GM12878 (cell line): ENCODE data around the gene ADGRV1. TPM values are rescaled to one million over a fixed set of nuclear protein-coding genes. Genes with fewer than 3 reads are reported as not detected.

Experiments used
- ATAC-seq: fragments of 200-7000 bp; cut with Tn5 transposase; 3 replicates; pipeline ENCODE4 v1.9.1; 2020; ENCODE audit warnings: mild to moderate bottlenecking, moderate library complexity
- BruUV-seq: library from RNA; stranded (reverse); fragments of 400-500 nt; replicated peaks from 2 replicates; lab custom pipeline; 2021; lab: Mats Ljungman, UMichigan
- CTCF ChIA-PET: fragments of 300-600 bp; sonication (Branson Sonifier 250); formaldehyde crosslinking; extraction: SDS; loops from one replicate; lab custom pipeline; 2021; ENCODE audit warnings: inconsistent platforms; lab: Yijun Ruan, JAX
- POLR2A ChIA-PET: fragments of 350-600 bp; formaldehyde crosslinking; extraction: SDS; loops from one replicate; lab custom pipeline; 2021; ENCODE audit warnings: inconsistent platforms; lab: Charles Lee
- RAD21 ChIA-PET: fragments of 300-600 bp; sonication (Branson Sonifier 250); formaldehyde crosslinking; loops from one replicate; lab custom pipeline; 2023; ENCODE audit warnings: antibody characterized with exemption; ENCODE audit not compliant: unreplicated experiment; lab: Charles Lee
- SMC1A ChIA-PET: fragments of 300-600 bp; sonication (Branson Sonifier 250); formaldehyde crosslinking; loops from one replicate; lab custom pipeline; 2023; ENCODE audit not compliant: unreplicated experiment, uncharacterized antibody; lab: Charles Lee
- DNase-seq: peaks from one replicate; pipeline ENCODE4 v3.0.0-alpha.2; 2011; ENCODE audit warnings: low read depth, low spot score
- FAIRE-seq: peaks from 3 replicates; lab custom pipeline; 2011; peaks lifted over from hg19 to GRCh38; lab: Jason Lieb, UNC
- H2AFZ ChIP-seq: 2 replicates; pipeline ENCODE4 v1.6.0; 2011; ENCODE audit warnings: low read depth, low read length, control low read depth; ENCODE audit not compliant: control insufficient read depth
- H3K27ac ChIP-seq: 2 replicates; pipeline ENCODE4 v1.5.1; 2011; ENCODE audit warnings: control low read depth; ENCODE audit not compliant: control insufficient read depth, insufficient read depth
- H3K27me3 ChIP-seq, 2 experiments: replicated peaks in 1 of 2; 2 replicates each; pipeline versions ENCODE4 v1.6.0 to v1.6.1; 2011; ENCODE audit warnings: low read length in 1 of 2; ENCODE audit not compliant: control insufficient read depth in 2 of 2, insufficient read depth in 2 of 2
- H3K36me3 ChIP-seq, 2 experiments: 2 replicates each; pipeline ENCODE4 v1.5.1; 2011; ENCODE audit warnings: low read length in 1 of 2; ENCODE audit not compliant: control insufficient read depth in 2 of 2, insufficient read depth in 2 of 2
- H3K4me1 ChIP-seq: 2 replicates; pipeline ENCODE4 v1.6.1; 2011; ENCODE audit warnings: mild to moderate bottlenecking, low read length, moderate library complexity, mixed read lengths; ENCODE audit not compliant: control insufficient read depth, insufficient read depth
- H3K4me2 ChIP-seq: 2 replicates; pipeline ENCODE4 v1.6.0; 2011; ENCODE audit warnings: control low read depth; ENCODE audit not compliant: control insufficient read depth, insufficient read depth
- H3K4me3 ChIP-seq: fragments of 200-600 bp; sonication (generic); 2 replicates; pipeline ENCODE4 v1.5.1; 2016
- H3K79me2 ChIP-seq: 2 replicates; pipeline ENCODE4 v1.6.0; 2011; ENCODE audit warnings: low read length; ENCODE audit not compliant: control insufficient read depth, insufficient read depth
- H3K9ac ChIP-seq: 2 replicates; pipeline ENCODE4 v1.8.0; 2011; ENCODE audit warnings: low read length, control low read depth, mixed read lengths; ENCODE audit not compliant: control insufficient read depth, insufficient read depth
- H3K9me3 ChIP-seq: replicated peaks from 3 replicates; pipeline ENCODE4 v1.5.1; 2011; ENCODE audit warnings: mild to moderate bottlenecking, low read length; ENCODE audit not compliant: control insufficient read depth, insufficient read depth
- H4K20me1 ChIP-seq: 2 replicates; pipeline ENCODE4 v1.6.0; 2011; ENCODE audit not compliant: control insufficient read depth, insufficient read depth
- FOXM1 ChIP-seq: IDR thresholded peaks from 2 replicates; pipeline ENCODE4 v1.6.1; 2012; ENCODE audit warnings: low read depth, mild to moderate bottlenecking, inconsistent platforms, low read length, moderate library complexity
- HCFC1 ChIP-seq: fragments of 150-350 bp; IDR thresholded peaks from 2 replicates; pipeline ENCODE4 v1.6.1; 2014; ENCODE audit warnings: low read length
- IKZF1 ChIP-seq: fragments of 450-650 bp; conservative IDR thresholded peaks from 2 replicates; pipeline ENCODE4 v1.6.1; 2017; ENCODE audit warnings: antibody characterized with exemption, mild to moderate bottlenecking
- IRF4 ChIP-seq: IDR thresholded peaks from 2 replicates; pipeline ENCODE4 v1.6.1; 2011; ENCODE audit warnings: low read depth, low read length
- RAD51 ChIP-seq: fragments of 450-650 bp; IDR thresholded peaks from 2 replicates; pipeline ENCODE4 v1.6.1; 2016; ENCODE audit warnings: moderate library complexity, mild to moderate bottlenecking, inconsistent platforms
- ZNF687 ChIP-seq: fragments of 450-650 bp; IDR thresholded peaks from 2 replicates; pipeline ENCODE4 v1.6.1; 2017; ENCODE audit warnings: mild to moderate bottlenecking, moderate library complexity
- WGBS: methylation state at CpG from one replicate; pipeline ENCODE4 v1.1.6; 2016; ENCODE audit warnings: low lambda C conversion rate; ENCODE audit not compliant: insufficient replicate concordance, insufficient coverage; ENCODE audit errors: missing lambda C conversion rate; 5-methylcytosine and 5-hydroxymethylcytosine counted together
- in situ Hi-C: fragments of 300-500 bp; cut with MboI; formaldehyde crosslinking; loops from 9 replicates; pipeline ENCODE4 v1.14.3; 2018; ENCODE audit warnings: mixed read lengths
- intact Hi-C: fragments of 100-400 bp; cut with micrococcal nuclease; formaldehyde crosslinking; loops from one replicate; pipeline ENCODE4 v1.14.2; 2022; ENCODE audit not compliant: unreplicated experiment
- polyA plus RNA-seq, 11 experiments: library from polyadenylated mRNA; depleted of rRNA in 4 of 11; unstranded in 6 of 11; stranded (reverse) in 5 of 11; fragments of >200 nt; fragmentation: Nextera tagmentation in 4 of 11; fragmentation: Illumina TruSeq in 1 of 11; extraction: Ambion mirVana in 4 of 11; extraction: Trizol in 1 of 11; gene quantifications; 1 replicate in 1 of 11; 2 replicates in 10 of 11; pipeline versions ENCODE4 v1.2.1 to v1.2.3, GENCODE V29; 2011 to 2016; ENCODE audit warnings: inconsistent platforms in 2 of 11, missing spikeins in 2 of 11, low read depth in 1 of 11
- total RNA-seq, 4 experiments: library from RNA; depleted of rRNA in 3 of 4; stranded (reverse); fragments of >200 nt in 3 of 4; fragmentation: Illumina TruSeq in 1 of 4; extraction: Trizol in 1 of 4; gene quantifications; 2 replicates each; pipeline versions ENCODE4 v1.2.1 to v1.2.3, GENCODE V29; 2013 to 2021
- TF ChIP-seq, protein P1 (sequence below): fragments of 450-650 bp; IDR thresholded peaks from 2 replicates; pipeline ENCODE4 v1.6.1; 2018; ENCODE audit warnings: mild to moderate bottlenecking, low read depth, moderate library complexity; ENCODE audit not compliant: partially characterized antibody
- TF ChIP-seq, protein P2 (sequence below): IDR thresholded peaks from 2 replicates; pipeline ENCODE4 v1.6.1; 2012; ENCODE audit warnings: low read depth, low read length, improper control_type of control experiment

ADGRV1 gene
- total and polyA plus RNA-seq, 10 of the 15 experiments (the other 5 are each of a cell fraction or from before 2014, with no cell fraction given): 0.04 to 8.1 (median 0.16) TPM; not detected in 1

- FAIRE-seq: no peak
- no peak overlapping the region for H3K27ac ChIP-seq
- WGBS: 71% methylated on average over 2 of the region's 2 CpGs
- H3K79me2 ChIP-seq: no peaks in the 10 kb centered on the region
- no peaks in the 10 kb centered on the region for H4K20me1 ChIP-seq
- TF ChIP-seq RAD51: no peak
- TF ChIP-seq, protein P1, sequence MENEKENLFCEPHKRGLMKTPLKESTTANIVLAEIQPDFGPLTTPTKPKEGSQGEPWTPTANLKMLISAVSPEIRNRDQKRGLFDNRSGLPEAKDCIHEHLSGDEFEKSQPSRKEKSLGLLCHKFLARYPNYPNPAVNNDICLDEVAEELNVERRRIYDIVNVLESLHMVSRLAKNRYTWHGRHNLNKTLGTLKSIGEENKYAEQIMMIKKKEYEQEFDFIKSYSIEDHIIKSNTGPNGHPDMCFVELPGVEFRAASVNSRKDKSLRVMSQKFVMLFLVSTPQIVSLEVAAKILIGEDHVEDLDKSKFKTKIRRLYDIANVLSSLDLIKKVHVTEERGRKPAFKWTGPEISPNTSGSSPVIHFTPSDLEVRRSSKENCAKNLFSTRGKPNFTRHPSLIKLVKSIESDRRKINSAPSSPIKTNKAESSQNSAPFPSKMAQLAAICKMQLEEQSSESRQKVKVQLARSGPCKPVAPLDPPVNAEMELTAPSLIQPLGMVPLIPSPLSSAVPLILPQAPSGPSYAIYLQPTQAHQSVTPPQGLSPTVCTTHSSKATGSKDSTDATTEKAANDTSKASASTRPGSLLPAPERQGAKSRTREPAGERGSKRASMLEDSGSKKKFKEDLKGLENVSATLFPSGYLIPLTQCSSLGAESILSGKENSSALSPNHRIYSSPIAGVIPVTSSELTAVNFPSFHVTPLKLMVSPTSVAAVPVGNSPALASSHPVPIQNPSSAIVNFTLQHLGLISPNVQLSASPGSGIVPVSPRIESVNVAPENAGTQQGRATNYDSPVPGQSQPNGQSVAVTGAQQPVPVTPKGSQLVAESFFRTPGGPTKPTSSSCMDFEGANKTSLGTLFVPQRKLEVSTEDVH: no peak
- no peak for TF ChIP-seq IKZF1
- TF ChIP-seq, protein P2, sequence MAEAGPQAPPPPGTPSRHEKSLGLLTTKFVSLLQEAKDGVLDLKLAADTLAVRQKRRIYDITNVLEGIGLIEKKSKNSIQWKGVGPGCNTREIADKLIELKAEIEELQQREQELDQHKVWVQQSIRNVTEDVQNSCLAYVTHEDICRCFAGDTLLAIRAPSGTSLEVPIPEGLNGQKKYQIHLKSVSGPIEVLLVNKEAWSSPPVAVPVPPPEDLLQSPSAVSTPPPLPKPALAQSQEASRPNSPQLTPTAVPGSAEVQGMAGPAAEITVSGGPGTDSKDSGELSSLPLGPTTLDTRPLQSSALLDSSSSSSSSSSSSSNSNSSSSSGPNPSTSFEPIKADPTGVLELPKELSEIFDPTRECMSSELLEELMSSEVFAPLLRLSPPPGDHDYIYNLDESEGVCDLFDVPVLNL: no peak
- no peak for TF ChIP-seq IRF4
- no peak for TF ChIP-seq ZNF687
- TF ChIP-seq HCFC1: no peak
- TF ChIP-seq FOXM1: no peak
- TF ChIP-seq, all 136 proteins: peak for 0
- no peaks in the 10 kb centered on the region for H3K9me3 ChIP-seq
- POLR2A ChIA-PET: no interaction called here
- in situ Hi-C loops: no loop called here
- H3K4me2 ChIP-seq: no peak overlapping the region
- BruUV-seq: no TSS peak
- ATAC-seq (no peak), DNase-seq (no peak)
- no peak overlapping the region for H2AFZ ChIP-seq
- RAD21 ChIA-PET: no interaction called here
- intact Hi-C loops: no loop called here
- CTCF ChIA-PET: no interaction called here
- SMC1A ChIA-PET: no interaction called here
- no peak overlapping the region for H3K4me3 ChIP-seq
- no peaks in the 10 kb centered on the region; a peak in 2 of 4 replicates for H3K27me3 ChIP-seq
- H3K4me1 ChIP-seq: no peaks in the 10 kb centered on the region
- H3K36me3 ChIP-seq: no peaks in the 10 kb centered on the region
- no peak overlapping the region for H3K9ac ChIP-seq
Measured at GRCh38 chr5:90747693-90748092, 189.1 kb downstream of the ADGRV1 start.
